Colon (tissue), 2 donors: Measurements from ENCODE around the gene WAPL.
"Not testable (repeated sequence)": the region's sequence is repeated elsewhere in the genome, so short reads cannot be mapped to it uniquely, and the experiment has no call there.

Experiments used
- FAIRE-seq: peaks from 2 replicates; lab custom pipeline; 2012; peaks lifted over from hg19 to GRCh38; lab: Jason Lieb, UNC
- donor health status: control.
- donor health status: control.

Gene WAPL

GRCh38 chr10:86410542-86411124 is 111.0 kb downstream of the WAPL start:
- FAIRE-seq = no peak

- no peak for FAIRE-seq
Observed at GRCh38 chr10:86409183-86409582, 112.4 kb downstream of the WAPL start.

GRCh38 chr10:86403183-86403797 is 118.3 kb downstream of the WAPL start:
- FAIRE-seq = no peak

- FAIRE-seq = no peak
Observed at GRCh38 chr10:86402283-86402941, 119.2 kb downstream of the WAPL start.

- FAIRE-seq = no peak
Observed at GRCh38 chr10:86401588-86402282, 119.9 kb downstream of the WAPL start.

- FAIRE-seq = no peak
Observed at GRCh38 chr10:86400705-86401587, 120.6 kb downstream of the WAPL start.

- no peak for FAIRE-seq
Observed at GRCh38 chr10:86399879-86400704, 121.5 kb downstream of the WAPL start.

- no peak for FAIRE-seq
Observed at GRCh38 chr10:86399514-86399878, 122.1 kb downstream of the WAPL start.

GRCh38 chr10:86397120-86397519 is 124.5 kb downstream of the WAPL start:
- no peak for FAIRE-seq

- FAIRE-seq = no peak
Observed at GRCh38 chr10:86393862-86394455, 127.6 kb downstream of the WAPL start.

- no peak for FAIRE-seq
Observed at GRCh38 chr10:86393362-86393761, 128.2 kb downstream of the WAPL start.

GRCh38 chr10:86392723-86393094 is 128.9 kb downstream of the WAPL start:
- no peak for FAIRE-seq

GRCh38 chr10:86391986-86392722 is 129.4 kb downstream of the WAPL start:
- no peak for FAIRE-seq

- no peak for FAIRE-seq
Observed at GRCh38 chr10:86391236-86391840, 130.3 kb downstream of the WAPL start.

- FAIRE-seq = no peak
Observed at GRCh38 chr10:86390337-86391120, 131.1 kb downstream of the WAPL start.

GRCh38 chr10:86389441-86390193 is 132.0 kb downstream of the WAPL start:
- FAIRE-seq = no peak

GRCh38 chr10:86389109-86389440 is 132.5 kb downstream of the WAPL start:
- FAIRE-seq = not testable (repeated sequence)

- no peak for FAIRE-seq
Observed at GRCh38 chr10:86388119-86388704, 133.4 kb downstream of the WAPL start.
